Esophagus muscularis mucosa (tissue), 3 donors: ENCODE measurements around the gene PARD3B.

Experiments used
- POLR2A ChIP-seq: fragments of 450-650 bp; IDR thresholded peaks from one replicate; pipeline ENCODE4 v1.6.1; 2017; ENCODE audit warnings: antibody characterized with exemption, moderate library complexity, mild to moderate bottlenecking, low read depth
- TF ChIP-seq, protein P1 (sequence below), 3 experiments: fragments of 200-600 bp in 2 of 3; fragments of 450-650 bp in 1 of 3; sonication (generic) in 2 of 3; IDR thresholded peaks; one replicate each; pipeline ENCODE4 v1.5.1; 2017 to 2019; ENCODE audit warnings: antibody characterized with exemption in 3 of 3, mild to moderate bottlenecking in 2 of 3, moderate library complexity in 1 of 3

DNA sequence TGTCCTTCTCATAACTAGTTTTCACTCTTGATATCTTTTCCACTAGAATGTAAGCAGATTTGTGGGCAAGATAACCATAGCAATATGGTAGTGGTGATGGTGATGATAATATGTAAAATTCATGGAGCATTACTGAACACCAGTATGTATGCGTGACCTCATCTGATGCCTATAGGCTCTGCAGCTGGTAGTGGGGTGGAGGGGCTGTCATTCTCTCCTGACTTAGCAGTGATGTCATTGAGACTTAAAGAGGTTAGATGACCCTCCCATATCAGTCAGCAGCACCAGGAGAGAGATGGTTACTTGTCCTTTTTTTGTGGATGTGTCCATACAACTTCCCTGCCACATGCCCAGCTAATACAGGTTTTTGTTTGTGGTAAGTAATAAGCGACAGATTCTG lies 27.9 kb downstream of the PARD3B start:
- TF ChIP-seq, protein P1, sequence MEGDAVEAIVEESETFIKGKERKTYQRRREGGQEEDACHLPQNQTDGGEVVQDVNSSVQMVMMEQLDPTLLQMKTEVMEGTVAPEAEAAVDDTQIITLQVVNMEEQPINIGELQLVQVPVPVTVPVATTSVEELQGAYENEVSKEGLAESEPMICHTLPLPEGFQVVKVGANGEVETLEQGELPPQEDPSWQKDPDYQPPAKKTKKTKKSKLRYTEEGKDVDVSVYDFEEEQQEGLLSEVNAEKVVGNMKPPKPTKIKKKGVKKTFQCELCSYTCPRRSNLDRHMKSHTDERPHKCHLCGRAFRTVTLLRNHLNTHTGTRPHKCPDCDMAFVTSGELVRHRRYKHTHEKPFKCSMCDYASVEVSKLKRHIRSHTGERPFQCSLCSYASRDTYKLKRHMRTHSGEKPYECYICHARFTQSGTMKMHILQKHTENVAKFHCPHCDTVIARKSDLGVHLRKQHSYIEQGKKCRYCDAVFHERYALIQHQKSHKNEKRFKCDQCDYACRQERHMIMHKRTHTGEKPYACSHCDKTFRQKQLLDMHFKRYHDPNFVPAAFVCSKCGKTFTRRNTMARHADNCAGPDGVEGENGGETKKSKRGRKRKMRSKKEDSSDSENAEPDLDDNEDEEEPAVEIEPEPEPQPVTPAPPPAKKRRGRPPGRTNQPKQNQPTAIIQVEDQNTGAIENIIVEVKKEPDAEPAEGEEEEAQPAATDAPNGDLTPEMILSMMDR (IDR thresholded peaks at IDR 0.05): no peak
- TF ChIP-seq POLR2A: no peak
